Measurements from ENCODE around the gene KIAA0319L.

The KIAA0319L gene

DNA sequence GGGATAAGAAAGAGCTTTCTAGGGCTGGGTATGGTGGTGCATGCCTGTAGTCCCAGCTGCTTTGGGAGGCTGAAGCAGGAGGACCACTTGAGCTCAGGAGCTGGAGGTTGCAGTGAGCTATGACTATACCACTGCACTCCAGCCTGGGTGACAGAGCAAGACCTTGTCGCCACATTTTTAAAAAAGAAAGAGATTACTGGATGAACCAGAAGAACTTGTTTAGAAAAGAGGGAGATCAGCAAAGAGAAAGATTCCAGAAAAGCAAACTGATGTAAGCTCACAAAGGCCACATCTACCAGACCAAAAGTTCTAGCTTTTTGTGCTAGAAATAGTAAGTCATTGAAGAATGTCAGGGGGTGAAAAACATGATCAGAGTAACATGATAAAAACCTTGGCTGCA, 117.6 kb downstream of the KIAA0319L start:
- no peak for DNase-seq

- DNase-seq: no peak
Measured at GRCh38 chr1:35437200-35437599, 120.0 kb downstream of the KIAA0319L start.

DNA sequence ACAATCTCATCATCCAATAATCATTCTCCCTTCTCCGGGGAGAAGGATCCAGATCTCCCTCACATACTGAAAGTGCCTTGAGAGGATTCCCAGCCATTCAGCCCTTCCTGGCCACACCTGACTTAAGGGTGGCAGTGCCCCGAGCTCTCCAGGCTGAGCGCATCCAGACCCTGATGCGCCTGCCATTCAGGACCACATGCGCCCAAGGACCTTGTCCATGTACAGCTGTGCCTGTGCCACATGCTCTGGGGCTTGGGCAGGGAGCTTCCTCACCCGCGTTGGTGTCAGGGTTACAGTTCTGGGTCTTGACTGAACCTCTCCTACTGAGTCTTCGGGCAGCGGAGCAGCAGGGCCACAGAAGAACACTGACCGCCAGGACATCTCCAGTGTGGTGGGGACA, 121.1 kb downstream of the KIAA0319L start:
- DNase-seq: no peak

DNA sequence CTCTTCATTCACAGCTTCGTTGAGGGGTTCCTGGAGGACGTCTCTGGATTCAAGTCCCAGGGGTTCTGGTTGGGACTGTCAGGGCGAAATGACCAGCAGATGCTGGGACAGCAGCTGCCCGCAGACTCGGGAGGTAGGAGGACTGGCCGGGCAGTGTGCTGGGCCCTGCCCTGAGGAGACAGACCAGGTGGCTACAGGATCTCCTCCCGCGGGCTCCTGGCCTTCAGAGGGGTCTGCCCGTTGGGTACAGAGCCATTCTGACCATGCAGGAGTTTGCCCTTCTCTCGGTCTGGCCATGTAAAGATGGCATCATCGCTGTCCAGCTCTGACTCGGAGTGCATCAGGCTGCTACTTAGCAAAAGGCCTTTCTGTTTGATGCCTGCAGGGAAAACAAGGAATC, 122.5 kb downstream of the KIAA0319L start:
- DNase-seq: no peak

DNA sequence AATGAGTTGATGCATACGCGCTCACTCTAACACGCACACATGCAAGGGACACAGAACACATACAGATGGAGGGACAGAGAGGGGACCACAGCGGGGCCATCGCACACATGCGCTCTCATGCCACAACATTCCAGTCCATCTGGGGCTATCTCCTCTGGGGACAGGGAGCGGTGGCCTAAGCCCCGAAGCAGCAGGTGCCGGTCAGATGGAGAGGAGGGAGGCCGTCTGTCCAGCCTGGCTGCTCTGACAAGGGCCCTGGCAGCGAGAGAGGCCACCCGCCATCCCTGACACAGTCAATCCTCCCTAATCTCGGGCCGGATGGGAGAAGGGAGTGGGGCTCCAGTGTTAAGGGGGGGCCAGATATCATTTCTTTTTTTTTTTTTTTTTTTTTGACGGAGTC, 123.5 kb downstream of the KIAA0319L start:
- no peak for DNase-seq

DNA sequence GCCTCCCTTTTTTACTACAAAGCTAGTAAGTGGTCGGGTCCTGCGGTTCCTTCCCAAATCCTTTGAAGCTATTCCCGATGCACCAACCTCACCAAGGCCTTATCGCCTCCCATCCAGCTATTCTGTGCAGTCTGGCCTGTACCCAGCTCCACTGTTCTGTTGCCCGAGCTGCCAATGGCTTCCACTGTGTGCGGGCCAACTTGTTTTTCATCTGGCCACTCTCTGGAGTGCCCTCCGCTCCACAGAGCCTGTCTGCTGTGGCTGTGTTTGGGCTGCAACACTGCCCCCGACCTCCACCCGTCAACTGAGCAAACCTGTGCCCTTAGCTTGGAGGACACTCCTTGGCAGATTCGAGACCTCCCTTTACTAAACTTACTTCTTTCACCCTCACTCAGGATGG, 125.0 kb downstream of the KIAA0319L start:
- peak in 1 of 2 donors; percentile 48 for DNase-seq

DNA sequence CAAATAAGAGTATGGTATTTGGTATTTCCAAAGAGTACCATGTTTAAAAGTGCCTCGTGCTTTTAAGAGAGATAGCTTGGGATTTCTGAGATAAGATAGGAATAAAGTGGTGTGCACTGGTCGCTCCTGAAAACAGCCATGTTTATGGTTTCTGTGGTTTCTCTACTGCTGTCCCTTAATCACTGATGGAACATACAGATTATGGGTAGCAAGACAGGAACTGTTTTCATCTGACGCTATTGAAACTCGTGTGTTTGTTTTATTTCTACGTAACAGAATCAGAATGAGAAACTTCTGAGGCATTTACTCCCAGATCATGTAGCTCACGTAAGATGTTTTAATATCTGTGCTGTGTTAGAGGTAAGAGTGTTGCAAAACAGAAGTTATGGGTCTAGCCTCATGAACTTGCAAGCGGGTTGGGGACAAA, 126.0 kb downstream of the KIAA0319L start:
- DNase-seq: no peak

DNA sequence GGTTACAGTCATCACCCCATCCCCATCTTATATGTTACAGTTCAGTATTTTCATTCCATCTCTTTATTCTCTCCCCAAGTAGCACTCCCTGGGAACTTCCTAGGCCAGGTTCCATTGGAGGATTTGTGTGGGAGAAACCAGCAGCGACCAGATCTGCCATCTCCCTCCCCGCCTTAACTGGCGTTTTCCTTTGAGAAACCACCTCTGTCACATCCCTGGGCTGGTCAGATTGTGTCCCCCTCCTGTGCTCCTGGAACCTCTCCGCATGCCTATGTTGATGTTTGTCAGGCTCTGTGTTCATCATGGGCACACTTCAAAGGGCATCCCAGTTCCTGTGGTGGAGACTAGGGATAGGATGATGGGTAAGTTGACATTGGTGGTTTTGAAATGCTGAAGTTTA, 126.4 kb downstream of the KIAA0319L start:
- no peak for DNase-seq

DNA sequence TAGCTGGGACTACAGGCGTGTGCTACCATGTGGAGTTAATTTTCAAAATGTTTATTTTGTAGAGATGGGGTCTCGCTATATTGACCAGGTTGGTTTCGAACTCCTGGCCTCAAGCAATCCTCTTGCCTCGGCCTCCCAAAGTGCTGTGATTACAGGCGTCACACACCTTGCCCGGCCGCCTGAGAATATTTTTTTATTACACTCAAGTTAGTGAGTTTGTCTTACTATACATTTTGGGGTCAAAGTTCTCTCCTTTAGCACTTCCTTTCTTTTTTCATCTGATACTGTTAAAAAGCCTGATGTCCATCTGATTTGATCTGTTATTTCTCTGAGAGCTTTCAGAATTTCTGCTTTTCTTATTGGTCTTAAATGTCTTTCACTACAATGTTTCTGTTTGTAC, 128.8 kb downstream of the KIAA0319L start:
- DNase-seq: no peak

GRCh38 chr1:35426097-35426586, 131.1 kb downstream of the KIAA0319L start:
- DNase-seq: no peak

- DNase-seq: no peak
Measured at GRCh38 chr1:35408925-35409324, 148.3 kb downstream of the KIAA0319L start.

DNA sequence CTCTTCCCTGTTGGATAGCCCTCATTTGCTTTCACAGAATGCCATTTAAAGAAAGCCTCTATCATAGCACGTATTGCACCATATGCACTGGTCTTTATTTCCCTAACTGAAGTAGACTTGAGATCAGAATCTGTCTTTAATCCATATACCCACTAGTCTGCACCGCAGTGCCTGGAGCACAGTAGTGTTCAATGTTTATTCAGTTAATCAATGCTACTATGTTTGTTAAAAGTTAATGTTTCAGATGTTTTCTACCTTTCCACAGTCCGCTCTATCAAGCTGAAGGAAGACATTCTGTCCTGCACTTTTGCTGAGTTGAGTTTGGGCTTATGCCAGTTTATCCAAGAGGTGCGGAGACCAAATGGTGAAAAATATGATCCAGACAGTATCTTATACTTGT, 149.5 kb downstream of the KIAA0319L start:
- DNase-seq: no peak

GRCh38 chr1:35406103-35406502, 151.1 kb downstream of the KIAA0319L start:
- DNase-seq: no peak

- no peak for DNase-seq
Measured at GRCh38 chr1:35401049-35401448, 156.2 kb downstream of the KIAA0319L start.

DNA sequence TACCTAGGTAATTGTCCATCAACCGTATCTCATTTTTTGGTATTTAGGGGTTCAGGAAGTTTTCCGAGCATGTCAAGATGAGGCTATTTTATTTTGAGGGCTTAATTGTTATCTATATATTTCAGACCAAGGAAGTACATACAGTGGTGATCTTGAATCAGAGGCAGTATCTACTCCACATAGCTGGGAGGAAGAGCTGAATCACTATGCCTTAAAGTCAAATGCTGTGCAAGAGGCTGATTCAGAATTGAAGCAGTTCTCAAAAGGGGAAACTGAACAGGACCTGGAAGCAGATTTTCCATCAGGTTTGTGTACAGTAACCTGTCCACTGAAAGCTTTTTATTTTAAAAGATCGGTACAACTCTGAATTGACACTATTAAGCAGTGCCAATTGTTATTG, 158.5 kb downstream of the KIAA0319L start:
- no peak for DNase-seq

DNA sequence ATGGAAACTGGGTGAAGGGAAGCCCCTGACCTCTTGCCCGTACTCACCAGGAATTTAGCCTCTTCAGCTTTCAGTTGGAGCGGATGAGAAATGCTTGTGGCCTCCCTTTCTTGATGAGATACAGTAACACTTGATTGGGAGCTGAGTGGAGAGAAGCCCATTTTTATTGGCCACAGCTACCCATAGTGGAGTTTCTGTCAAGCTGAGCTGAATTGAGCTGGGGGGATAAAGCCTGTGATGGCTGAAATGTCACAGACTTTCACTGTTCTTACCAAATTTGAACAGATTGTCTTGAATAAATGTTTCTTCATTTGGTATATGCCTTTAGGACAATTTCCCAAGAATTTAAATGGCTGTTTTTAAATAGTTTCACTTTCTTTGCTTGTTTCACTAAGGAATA, 162.8 kb downstream of the KIAA0319L start:
- DNase-seq: no peak

- no peak for DNase-seq
Measured at GRCh38 chr1:35390600-35391494, 166.4 kb downstream of the KIAA0319L start.

GRCh38 chr1:35386959-35387358, 170.2 kb downstream of the KIAA0319L start:
- DNase-seq: no peak

DNA sequence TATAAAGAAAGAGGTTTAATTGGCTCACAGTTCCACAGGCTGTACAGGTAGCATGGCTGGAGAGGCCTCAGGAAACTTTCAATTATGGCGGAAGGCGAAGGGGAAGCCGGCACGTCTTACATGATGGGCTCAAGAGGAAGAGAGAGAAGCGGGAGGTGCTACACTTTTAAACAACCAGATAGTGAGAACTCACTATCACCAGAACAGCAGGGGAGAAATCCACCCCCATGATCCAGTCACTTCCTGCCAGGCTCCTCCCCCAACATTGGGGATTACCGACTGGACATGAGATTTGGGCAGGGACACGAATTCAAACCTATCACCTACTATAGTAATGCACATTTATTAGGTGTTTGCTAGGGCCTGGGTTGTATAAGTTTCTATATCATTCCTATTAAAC, 170.9 kb downstream of the KIAA0319L start:
- DNase-seq: no peak

All from hippocampal formation (tissue), 2 donors.